IPS-15b (cell line): ENCODE results near the gene TRIO.

ENCODE experiments used
- H3K27me3 ChIP-seq: one replicate; pipeline ENCODE4 v1.6.1; 2013; ENCODE audit warnings: low read length; ENCODE audit not compliant: control insufficient read depth, insufficient read depth
- H3K36me3 ChIP-seq: one replicate; pipeline ENCODE4 v1.6.1; 2013; ENCODE audit warnings: low read length; ENCODE audit not compliant: control insufficient read depth, insufficient read depth
- H3K4me1 ChIP-seq: one replicate; pipeline ENCODE4 v1.6.1; 2013; ENCODE audit warnings: mild to moderate bottlenecking, low read length; ENCODE audit not compliant: control insufficient read depth, insufficient read depth
- H3K4me3 ChIP-seq: one replicate; pipeline ENCODE4 v1.5.1; 2013; ENCODE audit warnings: low read depth, low read length
- H3K9ac ChIP-seq: one replicate; pipeline ENCODE4 v1.6.1; 2013; ENCODE audit warnings: low read depth, mild to moderate bottlenecking, low read length
- H3K9me3 ChIP-seq: one replicate; pipeline ENCODE4 v1.6.1; 2013; ENCODE audit warnings: mild to moderate bottlenecking, low read length; ENCODE audit not compliant: control insufficient read depth, insufficient read depth

The TRIO gene

GRCh38 chr5:14486486-14486885, 343.3 kb downstream of the TRIO start:
- Histone ChIP-seq H3K27me3 (no peaks in the 10 kb centered on the region), H3K4me3 (no peak overlapping the region), H3K9ac (no peak overlapping the region), H3K36me3 (peaks cover 36% of the 10 kb centered on the region), H3K4me1 (no peaks in the 10 kb centered on the region), H3K9me3 (no peaks in the 10 kb centered on the region)

- no peaks in the 10 kb centered on the region for H3K9me3 ChIP-seq
- H3K4me1 ChIP-seq: no peaks in the 10 kb centered on the region
- peaks cover 33% of the 10 kb centered on the region for H3K36me3 ChIP-seq
- H3K9ac ChIP-seq: no peak overlapping the region
- H3K27me3 ChIP-seq: no peaks in the 10 kb centered on the region
- no peak overlapping the region for H3K4me3 ChIP-seq
Observed at GRCh38 chr5:14486996-14487896, 344.1 kb downstream of the TRIO start.

- no peaks in the 10 kb centered on the region for H3K27me3 ChIP-seq
- no peak overlapping the region for H3K4me3 ChIP-seq
- H3K9ac ChIP-seq: no peak overlapping the region
- H3K4me1 ChIP-seq: no peaks in the 10 kb centered on the region
- H3K36me3 ChIP-seq: peaks cover 34% of the 10 kb centered on the region
- no peaks in the 10 kb centered on the region for H3K9me3 ChIP-seq
Observed at GRCh38 chr5:14487897-14488570, 344.9 kb downstream of the TRIO start.

- H3K4me1 ChIP-seq: no peaks in the 10 kb centered on the region
- no peak overlapping the region for H3K9ac ChIP-seq
- no peak overlapping the region for H3K4me3 ChIP-seq
- H3K36me3 ChIP-seq: peaks cover 30% of the 10 kb centered on the region
- no peaks in the 10 kb centered on the region for H3K9me3 ChIP-seq
- H3K27me3 ChIP-seq: no peaks in the 10 kb centered on the region
Observed at GRCh38 chr5:14488709-14489108, 345.6 kb downstream of the TRIO start.

- H3K9ac ChIP-seq: no peak overlapping the region
- no peaks in the 10 kb centered on the region for H3K4me1 ChIP-seq
- no peak overlapping the region for H3K4me3 ChIP-seq
- no peaks in the 10 kb centered on the region for H3K27me3 ChIP-seq
- peaks cover 27% of the 10 kb centered on the region for H3K36me3 ChIP-seq
- H3K9me3 ChIP-seq: no peaks in the 10 kb centered on the region
Observed at GRCh38 chr5:14489643-14490042, 346.5 kb downstream of the TRIO start.

GRCh38 chr5:14490309-14490711, 347.2 kb downstream of the TRIO start:
- H3K36me3 ChIP-seq: peaks cover 23% of the 10 kb centered on the region
- H3K9me3 ChIP-seq: no peaks in the 10 kb centered on the region
- no peaks in the 10 kb centered on the region for H3K27me3 ChIP-seq
- H3K4me3 ChIP-seq: no peak overlapping the region
- H3K9ac ChIP-seq: no peak overlapping the region
- H3K4me1 ChIP-seq: no peaks in the 10 kb centered on the region

GRCh38 chr5:14491015-14491915, 348.1 kb downstream of the TRIO start:
- Histone ChIP-seq H3K4me3 (no peak overlapping the region), H3K27me3 (no peaks in the 10 kb centered on the region), H3K4me1 (no peaks in the 10 kb centered on the region), H3K36me3 (peaks cover 16% of the 10 kb centered on the region), H3K9me3 (no peaks in the 10 kb centered on the region), H3K9ac (no peak overlapping the region)

- Histone ChIP-seq H3K27me3 (no peaks in the 10 kb centered on the region), H3K4me3 (no peak overlapping the region), H3K4me1 (no peaks in the 10 kb centered on the region), H3K9me3 (no peaks in the 10 kb centered on the region), H3K9ac (no peak overlapping the region), H3K36me3 (peaks cover 22% of the 10 kb centered on the region)
Observed at GRCh38 chr5:14492331-14492964, 349.3 kb downstream of the TRIO start.

GRCh38 chr5:14495301-14495700, 352.2 kb downstream of the TRIO start:
- peaks cover 36% of the 10 kb centered on the region for H3K36me3 ChIP-seq
- H3K9ac ChIP-seq: no peak overlapping the region
- H3K4me3 ChIP-seq: no peak overlapping the region
- no peaks in the 10 kb centered on the region for H3K4me1 ChIP-seq
- no peaks in the 10 kb centered on the region for H3K9me3 ChIP-seq
- H3K27me3 ChIP-seq: no peaks in the 10 kb centered on the region

- no peak overlapping the region for H3K4me3 ChIP-seq
- peaks cover 38% of the 10 kb centered on the region for H3K36me3 ChIP-seq
- H3K9me3 ChIP-seq: no peaks in the 10 kb centered on the region
- H3K9ac ChIP-seq: no peak overlapping the region
- H3K27me3 ChIP-seq: no peaks in the 10 kb centered on the region
- no peaks in the 10 kb centered on the region for H3K4me1 ChIP-seq
Observed at GRCh38 chr5:14497311-14497710, 354.2 kb downstream of the TRIO start.
